GM12878 (cell line): ENCODE data around the gene CAB39.

Experiments
- EGR1 ChIP-seq, 2 experiments: IDR thresholded peaks; 1 replicate in 1 of 2; 2 replicates in 1 of 2; pipeline ENCODE4 v1.6.1; 2011 to 2012; ENCODE audit warnings: low read depth in 2 of 2, low read length in 2 of 2, borderline replicate concordance in 1 of 2, mild to moderate bottlenecking in 1 of 2, moderate library complexity in 1 of 2
- HDGF ChIP-seq: fragments of 450-650 bp; IDR thresholded peaks from 2 replicates; pipeline ENCODE4 v1.6.1; 2016; ENCODE audit warnings: antibody characterized with exemption
- MYC ChIP-seq: IDR thresholded peaks from 2 replicates; pipeline ENCODE4 v1.6.1; 2011; ENCODE audit warnings: mild to moderate bottlenecking, low read length, moderate library complexity, inconsistent platforms; ENCODE audit not compliant: insufficient read depth, insufficient replicate concordance, insufficient read length, severe bottlenecking
- REST ChIP-seq: IDR thresholded peaks from 2 replicates; pipeline ENCODE4 v1.6.1; 2012; ENCODE audit warnings: mild to moderate bottlenecking, low read depth, low read length

- no peak for TF ChIP-seq HDGF
- TF ChIP-seq EGR1 (IDR thresholded peaks at IDR 0.05; ENCODE audit: borderline replicate concordance in 1 of 2, low read depth in 2 of 2, low read length in 2 of 2) = no peak
- no peak for TF ChIP-seq MYC
- TF ChIP-seq REST = no peak
Measured at GRCh38 chr2:230777721-230778120, 65.1 kb downstream of the CAB39 start.
